Measurements from ENCODE around the gene ACOT12. TPM values are rescaled to one million over a fixed set of nuclear protein-coding genes. Genes with fewer than 3 reads are reported as not detected.
A peak's percentile ranks its signal among the peaks of the same experiment; 100 is the strongest.

ACOT12 gene
- total RNA-seq (not detected in 2 replicates), polyA plus RNA-seq (not detected in 2 replicates), polyA minus RNA-seq (not detected in 2 replicates), Bru-seq, nascent RNA (percentile 7 among the genes with signal in this experiment), BruChase-seq, experiment 1, labeled RNA remaining after a 6-hour chase (percentile 15 among the genes with signal in this experiment), BruChase-seq, experiment 2, labeled RNA remaining after a 2-hour chase (percentile 8 among the genes with signal in this experiment)
- polyA plus RNA-seq (2011; cell fraction: cytosol; rRNA removed): 0.14 TPM in 1 of 2 replicates, not detected in the other
- polyA plus RNA-seq (2011; cell fraction: nucleus; rRNA removed): not detected in 2 replicates
- not detected in 2 replicates for polyA plus RNA-seq (2012)
- not detected for polyA minus RNA-seq (2011; cell fraction: cytosol; rRNA and poly(A)+ RNA removed)
- not detected in 2 replicates for polyA minus RNA-seq (2011; cell fraction: nucleus; rRNA and poly(A)+ RNA removed)
- long read RNA-seq: 0 reads

GRCh38 chr5:81393783-81394718 is at the start of gene ACOT12:
TSS of gene ACOT12 (minus strand) at chr5:81394134. CDS start at chr5:81394114, 20 bp downstream.
- dilution Hi-C loops (cut with MboI; ENCODE audit: extremely low pct_ligation_motif_present, low sequenced_read_pairs) (no loop called here), intact Hi-C loops (cut with micrococcal nuclease) (no loop called here)
- Histone ChIP-seq H3K4me3 (replicated peaks in 1 of 3; ENCODE audit: insufficient read depth in 1 of 3, low read depth in 1 of 3, low read length in 3 of 3) (peak within 1 kb of the TSS in 2 of 3 experiments; percentile 19 to 24), H3K4me1 (ENCODE audit: control insufficient read depth, extremely low read depth, insufficient read depth, low read length) (no peaks in the 10 kb centered on the region), H3K27me3 (ENCODE audit: control insufficient read depth in 2 of 2, insufficient read depth in 2 of 2, low read length in 2 of 2) (peaks cover 3 to 8% of the 10 kb centered on the region in 2 experiments), H4K20me1 (replicated peaks; ENCODE audit: control insufficient read depth, extremely low read depth, insufficient read depth, low read length) (no peaks in the 10 kb centered on the region), H3K4me2 (ENCODE audit: insufficient read depth, low read length) (peak within 1 kb of the TSS; percentile 32), H3K36me3 (ENCODE audit: control insufficient read depth in 2 of 2, extremely low read depth in 1 of 2, insufficient read depth in 2 of 2, low read length in 2 of 2) (no peaks in the 10 kb centered on the region), H2AFZ (ENCODE audit: low read depth, low read length) (peak within 1 kb of the TSS; percentile 85), H3K9me3 (replicated peaks; ENCODE audit: control insufficient read depth, insufficient read depth, low read length) (peaks cover 2% of the 10 kb centered on the region), H3K27ac (ENCODE audit: insufficient read depth, low read depth, low read length) (no peak within 1 kb of the TSS), H3K9ac (replicated peaks; ENCODE audit: extremely low read depth, insufficient read depth, low read length) (no peak within 1 kb of the TSS), H3K79me2 (ENCODE audit: control insufficient read depth, insufficient read depth, low read length) (no peaks in the 10 kb centered on the region), H3K9me1 (replicated peaks; ENCODE audit: control insufficient read depth, extremely low read depth, insufficient read depth, low read length) (no peaks in the 10 kb centered on the region)
- ChIA-PET POLR2A (interaction anchor here (1.2 kb wide), 1 partner anchor 19 kb away, joined by 4 read pairs; no protein-coding TSS in a partner anchor), CTCF (interaction anchor here (0.6 to 1.1 kb wide), 2 partner anchors 117 to 463 kb away, joined by 3 read pairs; no protein-coding TSS in a partner anchor)
- no peak for DNase-seq (ENCODE audit: low read depth, low spot score)
- TF ChIP-seq MYC (IDR thresholded peaks at IDR 0.05; ENCODE audit: low read depth, low read length) (no peak), JUN (IDR thresholded peaks at IDR 0.05; ENCODE audit: borderline replicate concordance, insufficient read depth, insufficient read length, low read depth) (no peak), POLR2AphosphoS5 (IDR thresholded peaks at IDR 0.05; ENCODE audit: insufficient read depth, low read depth, low read length) (no peak), POLR2A (IDR thresholded peaks at IDR 0.05; ENCODE audit: low read depth, low read length) (no peak), MAX (IDR thresholded peaks at IDR 0.05; ENCODE audit: insufficient read depth, insufficient read length) (no peak), GATA2 (IDR thresholded peaks at IDR 0.05; ENCODE audit: insufficient read depth, insufficient read length, low read depth, low read length) (no peak), CTCF (IDR thresholded peaks at IDR 0.05; ENCODE audit: extremely low read depth in 1 of 2, insufficient read depth in 1 of 2, low read depth in 1 of 2, low read length in 2 of 2) (no peak), EZH2 (IDR thresholded peaks at IDR 0.05; ENCODE audit: borderline replicate concordance, low read depth, low read length, severe bottlenecking) (no peak), FOS (IDR thresholded peaks at IDR 0.05; ENCODE audit: borderline replicate concordance, insufficient read depth, low read length) (no peak)
- peak; percentile 35 for FAIRE-seq
- no TSS peak for BruUV-seq (replicated peaks)
